ENCODE measurements around the gene RMDN3. TPM values are rescaled to one million over a fixed set of nuclear protein-coding genes. Genes with fewer than 3 reads are reported as not detected.

RMDN3 gene
- total RNA-seq, 1 donor from 2014 or later, result 38.3 TPM

- DNase-seq (ENCODE audit: low spot score) (no peak), ATAC-seq (no peak)
- intact Hi-C loops (cut with DNase I), result no loop called here
Observed at GRCh38 chr15:40756938-40757337, 1.9 kb upstream of the RMDN3 start.

- no peak for DNase-seq (ENCODE audit: low spot score)
- no peak for ATAC-seq
- intact Hi-C loops (cut with DNase I), result no loop called here
Observed at GRCh38 chr15:40755812-40756208, 756 bp upstream of the RMDN3 start.

- ATAC-seq (peak; percentile 33), DNase-seq (ENCODE audit: low spot score) (no peak)
- intact Hi-C loops (cut with DNase I), result no loop called here
Observed at GRCh38 chr15:40754574-40754882, 526 bp downstream of the RMDN3 start.

GRCh38 chr15:40751745-40752144, 3.3 kb downstream of the RMDN3 start:
- ATAC-seq, result no peak
- no peak for DNase-seq (ENCODE audit: low spot score)
- intact Hi-C loops (cut with DNase I), result no loop called here

GRCh38 chr15:40750885-40751284, 4.2 kb downstream of the RMDN3 start:
- DNase-seq (ENCODE audit: low spot score) (no peak), ATAC-seq (no peak)
- intact Hi-C loops (cut with DNase I), result no loop called here

GRCh38 chr15:40749151-40749630, 5.9 kb downstream of the RMDN3 start:
- DNase-seq (ENCODE audit: low spot score), result no peak
- ATAC-seq, result no peak

GRCh38 chr15:40747685-40748631, 7.1 kb downstream of the RMDN3 start:
- intact Hi-C loops (cut with DNase I), result no loop called here
- DNase-seq (ENCODE audit: low spot score) (no peak), ATAC-seq (peak; percentile 31)

More at GRCh38 chr15:40749151-40749630, 5.9 kb downstream of the RMDN3 start:
- intact Hi-C loops (cut with DNase I), result no loop called here

- peak; percentile 45 for ATAC-seq
- intact Hi-C loops (cut with DNase I), result no loop called here
Observed at GRCh38 chr15:40746916-40747418, 8.1 kb downstream of the RMDN3 start.

GRCh38 chr15:40744815-40745152, 10.3 kb downstream of the RMDN3 start:
- ATAC-seq (no peak), DNase-seq (ENCODE audit: low spot score) (no peak)
- intact Hi-C loops (cut with DNase I), result no loop called here

More at GRCh38 chr15:40746916-40747418, 8.1 kb downstream of the RMDN3 start:
- no peak for DNase-seq (ENCODE audit: low spot score)

GRCh38 chr15:40743921-40744814, 10.9 kb downstream of the RMDN3 start:
- intact Hi-C loops (cut with DNase I), result no loop called here
- DNase-seq (ENCODE audit: low spot score) (peak; percentile 36), ATAC-seq (peak; percentile 36)

GRCh38 chr15:40743485-40743901, 11.6 kb downstream of the RMDN3 start:
- DNase-seq (ENCODE audit: low spot score) (peak; percentile 4), ATAC-seq (no peak)

GRCh38 chr15:40739854-40740253, 15.2 kb downstream of the RMDN3 start:
- DNase-seq (ENCODE audit: low spot score), result peak; percentile 1
- ATAC-seq, result no peak
- intact Hi-C loops (cut with DNase I), result no loop called here

More at GRCh38 chr15:40743485-40743901, 11.6 kb downstream of the RMDN3 start:
- intact Hi-C loops (cut with DNase I), result no loop called here

- intact Hi-C loops (cut with DNase I), result no loop called here
- ATAC-seq (no peak), DNase-seq (ENCODE audit: low spot score) (no peak)
Observed at GRCh38 chr15:40739047-40739446, 16.0 kb downstream of the RMDN3 start.

- DNase-seq (ENCODE audit: low spot score) (no peak), ATAC-seq (no peak)
- intact Hi-C loops (cut with DNase I), result no loop called here
Observed at GRCh38 chr15:40737048-40737447, 18.0 kb downstream of the RMDN3 start.

GRCh38 chr15:40736575-40736974, 18.5 kb downstream of the RMDN3 start:
- no peak for DNase-seq (ENCODE audit: low spot score)
- ATAC-seq, result no peak
- intact Hi-C loops (cut with DNase I), result no loop called here

GRCh38 chr15:40731034-40731433, 24.0 kb downstream of the RMDN3 start:
- no peak for ATAC-seq
- no peak for DNase-seq (ENCODE audit: low spot score)
- intact Hi-C loops (cut with DNase I), result no loop called here

- DNase-seq (ENCODE audit: low spot score), result no peak
- intact Hi-C loops (cut with DNase I), result no loop called here
- ATAC-seq, result no peak
Observed at GRCh38 chr15:40723919-40724318, 31.1 kb downstream of the RMDN3 start.

GRCh38 chr15:40722934-40723333, 32.1 kb downstream of the RMDN3 start:
- ATAC-seq (no peak), DNase-seq (ENCODE audit: low spot score) (no peak)
- intact Hi-C loops (cut with DNase I), result no loop called here

- ATAC-seq, result no peak
- intact Hi-C loops (cut with DNase I), result no loop called here
Observed at GRCh38 chr15:40722354-40722753, 32.7 kb downstream of the RMDN3 start.

GRCh38 chr15:40721701-40722100, 33.4 kb downstream of the RMDN3 start:
- intact Hi-C loops (cut with DNase I), result no loop called here
- no peak for ATAC-seq
- DNase-seq (ENCODE audit: low spot score), result no peak

More at GRCh38 chr15:40722354-40722753, 32.7 kb downstream of the RMDN3 start:
- DNase-seq (ENCODE audit: low spot score), result no peak
